AG04450 (cell line): Measurements from ENCODE around the gene MYLK. TPM values are rescaled to one million over a fixed set of nuclear protein-coding genes. Genes with fewer than 3 reads are reported as not detected.
A peak's percentile ranks its signal among the peaks of the same experiment; 100 is the strongest.

Experiments used
- CTCF ChIA-PET: fragments of 300-600, 350-600 bp; formaldehyde crosslinking; extraction: SDS; loops from one replicate; lab custom pipeline; 2022; ENCODE audit warnings: antibody characterized with exemption, inconsistent platforms; lab: Charles Lee
- POLR2A ChIA-PET: fragments of 350-600 bp; formaldehyde crosslinking; extraction: SDS; loops from one replicate; lab custom pipeline; 2021; ENCODE audit warnings: antibody characterized with exemption, inconsistent platforms; lab: Yijun Ruan, JAX
- DNase-seq: peaks from one replicate; pipeline ENCODE4 v3.0.0-alpha.2; 2011; ENCODE audit warnings: low read depth, low spot score
- H3K27ac ChIP-seq: one replicate; pipeline ENCODE4 v1.5.1; 2012; ENCODE audit warnings: low read depth, low read length, control low read depth
- H3K27me3 ChIP-seq: one replicate; pipeline ENCODE4 v1.6.0; 2012; ENCODE audit warnings: low read length; ENCODE audit not compliant: control insufficient read depth, insufficient read depth
- H3K4me3 ChIP-seq: 2 replicates; pipeline ENCODE4 v1.5.1; 2011; ENCODE audit warnings: mild to moderate bottlenecking, low read depth, low read length, control low read depth
- H3K9me3 ChIP-seq: 2 replicates; pipeline ENCODE4 v1.5.1; 2012; ENCODE audit warnings: low read length; ENCODE audit not compliant: control insufficient read depth, insufficient read depth
- polyA plus RNA-seq: library from polyadenylated mRNA; depleted of rRNA; stranded (reverse); fragments of >200 nt; gene quantifications from 2 replicates; pipeline ENCODE4 v1.2.3, GENCODE V29; 2011
- TF ChIP-seq, protein P1 (sequence below): IDR thresholded peaks from 2 replicates; pipeline ENCODE4 v1.5.1; 2011; ENCODE audit warnings: low read depth, low read length, control low read depth, inconsistent platforms

MYLK gene
- polyA plus RNA-seq, 1 experiment, result 1,320 TPM

DNA sequence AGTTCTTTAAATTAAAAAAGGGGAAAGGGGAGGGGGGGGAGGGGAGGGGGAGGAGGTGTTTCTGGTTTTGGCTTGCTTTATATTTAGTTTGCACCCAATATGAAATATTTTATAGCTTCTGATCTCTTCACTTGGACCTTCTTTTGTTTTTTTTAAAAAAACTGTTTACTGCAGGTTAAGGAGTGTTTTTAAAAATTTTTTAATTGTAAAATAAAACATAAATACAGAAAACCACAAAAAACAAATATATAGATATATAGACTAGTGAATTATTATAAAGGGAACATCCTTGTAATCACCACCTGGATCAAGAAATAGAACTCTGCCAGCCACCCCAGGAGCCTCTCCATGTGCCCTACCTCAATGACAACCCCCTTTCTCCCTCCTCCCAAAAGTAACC is 861 bp upstream of the MYLK start:
- TF ChIP-seq, protein P1, sequence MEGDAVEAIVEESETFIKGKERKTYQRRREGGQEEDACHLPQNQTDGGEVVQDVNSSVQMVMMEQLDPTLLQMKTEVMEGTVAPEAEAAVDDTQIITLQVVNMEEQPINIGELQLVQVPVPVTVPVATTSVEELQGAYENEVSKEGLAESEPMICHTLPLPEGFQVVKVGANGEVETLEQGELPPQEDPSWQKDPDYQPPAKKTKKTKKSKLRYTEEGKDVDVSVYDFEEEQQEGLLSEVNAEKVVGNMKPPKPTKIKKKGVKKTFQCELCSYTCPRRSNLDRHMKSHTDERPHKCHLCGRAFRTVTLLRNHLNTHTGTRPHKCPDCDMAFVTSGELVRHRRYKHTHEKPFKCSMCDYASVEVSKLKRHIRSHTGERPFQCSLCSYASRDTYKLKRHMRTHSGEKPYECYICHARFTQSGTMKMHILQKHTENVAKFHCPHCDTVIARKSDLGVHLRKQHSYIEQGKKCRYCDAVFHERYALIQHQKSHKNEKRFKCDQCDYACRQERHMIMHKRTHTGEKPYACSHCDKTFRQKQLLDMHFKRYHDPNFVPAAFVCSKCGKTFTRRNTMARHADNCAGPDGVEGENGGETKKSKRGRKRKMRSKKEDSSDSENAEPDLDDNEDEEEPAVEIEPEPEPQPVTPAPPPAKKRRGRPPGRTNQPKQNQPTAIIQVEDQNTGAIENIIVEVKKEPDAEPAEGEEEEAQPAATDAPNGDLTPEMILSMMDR, result no peak
- ChIA-PET POLR2A (interaction anchor here (0.6 kb wide), 1 partner anchor 1032 kb away, joined by 3 read pairs; no protein-coding TSS in a partner anchor), CTCF (interaction anchor here (0.7 kb wide), 1 partner anchor 41 kb away, joined by 4 read pairs; no protein-coding TSS in a partner anchor)
- no peaks in the 10 kb centered on the region for H3K27me3 ChIP-seq
- no peak for DNase-seq
- H3K9me3 ChIP-seq, result no peaks in the 10 kb centered on the region
- H3K4me3 ChIP-seq, result peak overlapping the region; percentile 87
- H3K27ac ChIP-seq, result no peak overlapping the region

DNA sequence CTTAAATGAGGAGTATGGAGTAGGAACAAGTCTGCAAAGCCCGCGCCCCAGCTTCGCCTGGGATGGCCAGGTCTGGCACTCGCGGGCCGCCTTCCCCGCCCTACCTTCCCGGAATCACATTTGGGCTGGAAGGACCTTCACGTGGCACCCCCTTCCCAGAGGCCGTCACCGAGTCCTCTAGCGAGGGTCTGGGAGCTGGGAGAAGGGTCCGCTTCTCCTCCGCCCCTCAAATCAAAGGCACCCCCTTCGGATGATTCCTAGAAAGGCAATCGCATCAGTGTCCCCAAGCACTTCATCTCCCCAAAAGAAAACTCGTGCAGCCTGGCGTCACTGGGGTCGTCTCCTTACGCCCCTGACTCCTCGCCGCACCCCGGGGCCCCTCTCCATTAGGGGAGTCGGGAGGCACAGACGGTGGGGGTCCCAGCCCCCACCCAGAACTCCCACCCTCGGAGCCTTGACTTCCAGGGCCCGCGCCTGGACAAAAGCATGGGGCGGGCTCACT is 380 bp downstream of the MYLK start:
- no peaks in the 10 kb centered on the region for H3K9me3 ChIP-seq
- DNase-seq, result no peak
- no peaks in the 10 kb centered on the region for H3K27me3 ChIP-seq
- H3K4me3 ChIP-seq, result peak overlapping the region; percentile 87
- H3K27ac ChIP-seq, result peak overlapping the region; percentile 11
- ChIA-PET CTCF (interaction anchor here (4.0 kb wide), 1 partner anchor 160 kb away, joined by 14 read pairs; no protein-coding TSS in a partner anchor), POLR2A (interaction anchor here (1.0 kb wide), 1 partner anchor 150 kb away, joined by 3 read pairs; no protein-coding TSS in a partner anchor)
- TF ChIP-seq, protein P1, result no peak

DNA sequence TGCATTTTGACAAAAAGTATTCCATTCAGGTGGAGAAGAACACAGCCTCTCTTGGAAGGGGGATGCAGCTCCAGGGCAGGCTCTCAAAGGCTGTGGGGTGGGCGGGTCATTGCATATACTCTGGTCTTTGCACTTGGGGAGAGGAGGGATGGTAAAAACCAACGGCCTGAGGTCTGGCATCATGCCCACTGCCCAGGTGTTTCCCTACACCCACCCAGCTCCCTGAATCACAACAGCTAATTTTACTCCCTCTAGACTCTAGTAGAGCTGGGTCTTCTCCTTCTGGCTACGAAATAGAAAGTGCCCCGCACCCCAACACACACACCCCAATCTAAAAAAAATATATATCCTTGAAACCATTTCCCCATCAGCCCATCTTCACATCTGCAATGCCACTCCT is 1.0 kb downstream of the MYLK start:
- POLR2A ChIA-PET, result no interaction called here

DNA sequence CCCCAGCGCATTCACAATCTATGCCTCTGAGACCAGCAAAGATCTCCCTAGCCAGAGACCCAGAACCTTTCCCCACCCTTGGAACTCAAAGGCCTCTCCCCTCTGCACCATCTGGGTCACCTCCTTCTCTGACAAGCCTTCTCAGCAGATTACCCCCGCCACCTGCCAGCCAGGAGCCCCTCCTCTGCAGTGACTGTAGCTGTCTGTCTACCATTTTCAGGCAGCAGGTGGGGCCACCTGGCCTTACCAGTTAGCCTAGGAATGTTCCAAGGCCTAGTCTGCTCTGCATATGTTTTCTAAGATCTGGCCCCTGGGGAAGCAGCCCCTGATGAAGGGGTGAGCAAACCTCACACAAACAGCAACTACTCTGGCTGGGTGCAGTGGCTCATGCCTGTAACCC is 2.4 kb downstream of the MYLK start:
- CTCF ChIA-PET, result interaction anchor here (0.7 to 4.0 kb wide), 7 partner anchors 9 to 158 kb away, joined by 3 to 14 read pairs (median 3); no protein-coding TSS in a partner anchor
- peak overlapping the region; percentile 87 for H3K4me3 ChIP-seq

More for the DNA sequence above, 1.0 kb downstream of the MYLK start:
- Histone ChIP-seq H3K4me3 (peak overlapping the region; percentile 87), H3K27ac (no peak overlapping the region), H3K9me3 (no peaks in the 10 kb centered on the region), H3K27me3 (no peaks in the 10 kb centered on the region)
- TF ChIP-seq, protein P1, result no peak
- DNase-seq, result no peak
- CTCF ChIA-PET, result interaction anchor here (4.0 kb wide), 1 partner anchor 160 kb away, joined by 14 read pairs; no protein-coding TSS in a partner anchor

More for the DNA sequence above, 2.4 kb downstream of the MYLK start:
- H3K9me3 ChIP-seq, result no peaks in the 10 kb centered on the region
- H3K27me3 ChIP-seq, result no peaks in the 10 kb centered on the region
- no peak overlapping the region for H3K27ac ChIP-seq
- DNase-seq, result no peak
- TF ChIP-seq, protein P1, result no peak
- POLR2A ChIA-PET, result no interaction called here
